H9 (cell line): Measurements from ENCODE around the gene DDIAS. TPM values are rescaled to one million over a fixed set of nuclear protein-coding genes. Genes with fewer than 3 reads are reported as not detected.

Experiments
- DNase-seq: peaks from one replicate; pipeline ENCODE4 v3.0.0-alpha.2; 2017
- H2AFZ ChIP-seq: one replicate; pipeline ENCODE4 v1.6.1; 2013; ENCODE audit warnings: mild to moderate bottlenecking, low read length, control low read depth, moderate library complexity
- H2AK5ac ChIP-seq: 2 replicates; pipeline ENCODE4 v1.6.1; 2013; ENCODE audit warnings: low read length, control low read depth, mixed read lengths; ENCODE audit not compliant: insufficient read length
- H2BK120ac ChIP-seq: one replicate; pipeline ENCODE4 v1.6.1; 2013; ENCODE audit warnings: low read depth, mild to moderate bottlenecking, low read length, control low read depth, inconsistent platforms; ENCODE audit not compliant: poor library complexity, severe bottlenecking
- H2BK12ac ChIP-seq: 2 replicates; pipeline ENCODE4 v1.6.1; 2013; ENCODE audit warnings: low read length, control low read depth, mixed read lengths, low read depth; ENCODE audit not compliant: insufficient read length
- H2BK15ac ChIP-seq: 2 replicates; pipeline ENCODE4 v1.6.1; 2013; ENCODE audit warnings: low read depth, low read length, control low read depth
- H2BK20ac ChIP-seq: one replicate; pipeline ENCODE4 v1.6.1; 2013; ENCODE audit warnings: low read depth, mild to moderate bottlenecking, low read length, control low read depth, inconsistent platforms; ENCODE audit not compliant: poor library complexity, severe bottlenecking
- H2BK5ac ChIP-seq: 2 replicates; pipeline ENCODE4 v1.6.1; 2013; ENCODE audit warnings: low read length, control low read depth, mixed read lengths; ENCODE audit not compliant: insufficient read length
- H3K14ac ChIP-seq: 2 replicates; pipeline ENCODE4 v1.6.1; 2013; ENCODE audit warnings: low read length, control low read depth; ENCODE audit not compliant: insufficient read depth
- H3K18ac ChIP-seq: 2 replicates; pipeline ENCODE4 v1.6.1; 2013; ENCODE audit warnings: low read depth, mild to moderate bottlenecking, mixed read lengths, low read length, control low read depth; ENCODE audit not compliant: insufficient read length
- H3K23ac ChIP-seq: 2 replicates; pipeline ENCODE4 v1.6.1; 2013; ENCODE audit warnings: low read length, control low read depth, mixed read lengths, low read depth; ENCODE audit not compliant: insufficient read length
- H3K23me2 ChIP-seq: 2 replicates; pipeline ENCODE4 v1.6.1; 2013; ENCODE audit warnings: low read depth, mild to moderate bottlenecking, mixed read lengths, low read length, control low read depth; ENCODE audit not compliant: insufficient read length, poor library complexity, severe bottlenecking
- H3K27ac ChIP-seq: 2 replicates; pipeline ENCODE4 v1.5.1; 2013; ENCODE audit warnings: low read length, control low read depth, mixed read lengths, low read depth; ENCODE audit not compliant: insufficient read length
- H3K27me3 ChIP-seq: 2 replicates; pipeline ENCODE4 v1.6.1; 2013; ENCODE audit warnings: low read length, control low read depth, inconsistent platforms; ENCODE audit not compliant: insufficient read depth
- H3K4ac ChIP-seq: 2 replicates; pipeline ENCODE4 v1.6.1; 2013; ENCODE audit warnings: low read depth, mild to moderate bottlenecking, control low read depth, inconsistent platforms, low read length, moderate library complexity
- H3K4me1 ChIP-seq: 2 replicates; pipeline ENCODE4 v1.6.1; 2013; ENCODE audit warnings: low read length, control low read depth, inconsistent platforms; ENCODE audit not compliant: insufficient read depth
- H3K4me2 ChIP-seq: 2 replicates; pipeline ENCODE4 v1.6.1; 2013; ENCODE audit warnings: low read length, control low read depth, mixed read lengths; ENCODE audit not compliant: insufficient read length, insufficient read depth
- H3K56ac ChIP-seq: 2 replicates; pipeline ENCODE4 v1.6.1; 2013; ENCODE audit warnings: low read depth, mild to moderate bottlenecking, mixed read lengths, low read length, control low read depth; ENCODE audit not compliant: insufficient read length
- H3K79me1 ChIP-seq: 2 replicates; pipeline ENCODE4 v1.6.1; 2013; ENCODE audit warnings: low read depth, mild to moderate bottlenecking, moderate library complexity, low read length, control low read depth, inconsistent platforms; ENCODE audit not compliant: insufficient read depth, poor library complexity, severe bottlenecking
- H3K79me2 ChIP-seq: 2 replicates; pipeline ENCODE4 v1.6.1; 2013; ENCODE audit warnings: low read length, control low read depth, inconsistent platforms; ENCODE audit not compliant: insufficient read depth
- H3K9ac ChIP-seq: 2 replicates; pipeline ENCODE4 v1.6.1; 2013; ENCODE audit warnings: low read length, control low read depth, mixed read lengths; ENCODE audit not compliant: insufficient read length; ENCODE audit errors: extremely low read depth
- H3K9me3 ChIP-seq: one replicate; pipeline ENCODE4 v1.6.1; 2013; ENCODE audit warnings: low read depth, low read length, inconsistent platforms; ENCODE audit not compliant: control insufficient read depth
- H3T11ph ChIP-seq: one replicate; pipeline ENCODE4 v1.6.1; 2013; ENCODE audit warnings: mild to moderate bottlenecking, low read length, control low read depth, inconsistent platforms
- H4K20me1 ChIP-seq: one replicate; pipeline ENCODE4 v1.6.1; 2013; ENCODE audit not compliant: control insufficient read depth, insufficient read length, insufficient read depth
- H4K5ac ChIP-seq: 2 replicates; pipeline ENCODE4 v1.6.1; 2013; ENCODE audit warnings: low read depth, mild to moderate bottlenecking, mixed read lengths, low read length, control low read depth; ENCODE audit not compliant: insufficient read length
- H4K8ac ChIP-seq: replicated peaks from 2 replicates; pipeline ENCODE4 v1.6.1; 2013; ENCODE audit warnings: low read length, control low read depth, mixed read lengths, low read depth; ENCODE audit not compliant: insufficient read length
- H4K91ac ChIP-seq: 2 replicates; pipeline ENCODE4 v1.6.1; 2013; ENCODE audit warnings: low read depth, mild to moderate bottlenecking, moderate library complexity, mixed read lengths, low read length, control low read depth; ENCODE audit not compliant: insufficient read length
- H3K27ac Mint-ChIP-seq, 3 experiments: 2 replicates in 2 of 3; 3 replicates in 1 of 3; pipeline ENCODE4 v1.8.0; 2020 to 2021; ENCODE audit warnings: mixed read lengths in 3 of 3, mild to moderate bottlenecking in 1 of 3, moderate library complexity in 1 of 3
- H3K27me3 Mint-ChIP-seq: 2 replicates; pipeline ENCODE4 v1.8.0; 2021; ENCODE audit warnings: low read depth, mild to moderate bottlenecking, moderate library complexity, mixed read lengths
- H3K36me3 Mint-ChIP-seq, 3 experiments: 2 replicates in 2 of 3; 3 replicates in 1 of 3; pipeline ENCODE4 v1.8.0; 2020 to 2021; ENCODE audit warnings: low read depth in 3 of 3, mixed read lengths in 3 of 3; ENCODE audit not compliant: insufficient read depth in 1 of 3
- H3K4me1 Mint-ChIP-seq, 2 experiments: 2 replicates each; pipeline ENCODE4 v1.8.0; 2020; ENCODE audit warnings: mixed read lengths in 2 of 2
- H3K4me3 Mint-ChIP-seq, 2 experiments: 2 replicates in 1 of 2; 3 replicates in 1 of 2; pipeline ENCODE4 v1.8.0; 2020 to 2021; ENCODE audit warnings: mild to moderate bottlenecking in 2 of 2, mixed read lengths in 2 of 2, moderate library complexity in 1 of 2
- H3K9me3 Mint-ChIP-seq, 2 experiments: 2 replicates in 1 of 2; 3 replicates in 1 of 2; pipeline ENCODE4 v1.8.0; 2020; ENCODE audit warnings: mild to moderate bottlenecking in 2 of 2, mixed read lengths in 2 of 2, moderate library complexity in 1 of 2
- WGBS: extraction: QIAGEN DNeasy Blood & Tissue Kit; methylation state at CpG from one replicate; pipeline ENCODE4 v1.1.7; 2013; ENCODE audit warnings: missing lambda C conversion rate, low lambda C conversion rate, mixed read lengths; ENCODE audit not compliant: insufficient read length; ENCODE audit errors: extremely low coverage; 5-methylcytosine and 5-hydroxymethylcytosine counted together
- total RNA-seq: library from RNA; stranded (reverse); gene quantifications from 2 replicates; pipeline ENCODE4 v1.2.1, GENCODE V29; 2021
- TF ChIP-seq, protein P1 (sequence below): fragments of 200-600 bp; sonication (generic); conservative IDR thresholded peaks from 3 replicates; pipeline ENCODE4 v1.8.0; 2021; ENCODE audit warnings: antibody characterized with exemption, mild to moderate bottlenecking

The DDIAS gene
- total RNA-seq, 1 experiment from 2014 or later = 18.6 TPM

GRCh38 chr11:82937554-82937953 lies 36.0 kb downstream of the DDIAS start:
- H2BK5ac ChIP-seq = no peak overlapping the region
- Mint-ChIP-seq H3K4me1 (no peaks in the 10 kb centered on the region), H3K4me3 (no peak overlapping the region), H3K27ac (no peak overlapping the region), H3K27me3 (no peaks in the 10 kb centered on the region), H3K36me3 (peaks cover 0 to 22% (median 20%) of the 10 kb centered on the region in 3 experiments; a peak in 6 of 7 replicates), H3K9me3 (no peaks in the 10 kb centered on the region)
- no peak overlapping the region for H2AK5ac ChIP-seq
- H3K4me1 ChIP-seq = no peaks in the 10 kb centered on the region
- no peak overlapping the region for H3K9ac ChIP-seq
- no peak overlapping the region for H2AFZ ChIP-seq
- no peak overlapping the region for H3K4me2 ChIP-seq
- TF ChIP-seq, protein P1, sequence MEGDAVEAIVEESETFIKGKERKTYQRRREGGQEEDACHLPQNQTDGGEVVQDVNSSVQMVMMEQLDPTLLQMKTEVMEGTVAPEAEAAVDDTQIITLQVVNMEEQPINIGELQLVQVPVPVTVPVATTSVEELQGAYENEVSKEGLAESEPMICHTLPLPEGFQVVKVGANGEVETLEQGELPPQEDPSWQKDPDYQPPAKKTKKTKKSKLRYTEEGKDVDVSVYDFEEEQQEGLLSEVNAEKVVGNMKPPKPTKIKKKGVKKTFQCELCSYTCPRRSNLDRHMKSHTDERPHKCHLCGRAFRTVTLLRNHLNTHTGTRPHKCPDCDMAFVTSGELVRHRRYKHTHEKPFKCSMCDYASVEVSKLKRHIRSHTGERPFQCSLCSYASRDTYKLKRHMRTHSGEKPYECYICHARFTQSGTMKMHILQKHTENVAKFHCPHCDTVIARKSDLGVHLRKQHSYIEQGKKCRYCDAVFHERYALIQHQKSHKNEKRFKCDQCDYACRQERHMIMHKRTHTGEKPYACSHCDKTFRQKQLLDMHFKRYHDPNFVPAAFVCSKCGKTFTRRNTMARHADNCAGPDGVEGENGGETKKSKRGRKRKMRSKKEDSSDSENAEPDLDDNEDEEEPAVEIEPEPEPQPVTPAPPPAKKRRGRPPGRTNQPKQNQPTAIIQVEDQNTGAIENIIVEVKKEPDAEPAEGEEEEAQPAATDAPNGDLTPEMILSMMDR = no peak
- no peak overlapping the region for H2BK20ac ChIP-seq
- H4K91ac ChIP-seq = no peak overlapping the region
- no peak overlapping the region for H3K18ac ChIP-seq
- no CpG with 5 or more reads among the region's 2 CpGs for WGBS
- H3K56ac ChIP-seq = no peak overlapping the region
- no peaks in the 10 kb centered on the region for H3K27me3 ChIP-seq
- no peaks in the 10 kb centered on the region for H3K79me1 ChIP-seq
- no peaks in the 10 kb centered on the region for H3K9me3 ChIP-seq
- no peaks in the 10 kb centered on the region for H4K20me1 ChIP-seq
- H3K4ac ChIP-seq = no peak overlapping the region
- H3K79me2 ChIP-seq = no peaks in the 10 kb centered on the region
- H3K27ac ChIP-seq = no peak overlapping the region
- no peak overlapping the region for H4K5ac ChIP-seq
- no peak overlapping the region for H2BK120ac ChIP-seq
- no peaks in the 10 kb centered on the region for H3K23me2 ChIP-seq
- H3T11ph ChIP-seq = no peak overlapping the region
- H3K23ac ChIP-seq = no peak overlapping the region
- H4K8ac ChIP-seq = no peak overlapping the region
- no peak overlapping the region for H3K14ac ChIP-seq
- H2BK12ac ChIP-seq = no peak overlapping the region
- no peak overlapping the region for H2BK15ac ChIP-seq
- no peak for DNase-seq
